GM23338 (cell line): ENCODE measurements around the gene MRPS34. TPM values are rescaled to one million over a fixed set of nuclear protein-coding genes. Genes with fewer than 3 reads are reported as not detected.

Experiments
- ATAC-seq: fragments of 200-7000 bp; cut with Tn5 transposase; 3 replicates; pipeline ENCODE4 v1.9.1; 2020
- DNase-seq: peaks from one replicate; pipeline ENCODE4 v3.0.0-alpha.2; 2015; ENCODE audit warnings: low spot score
- H2AFZ ChIP-seq: fragments of 200-600 bp; sonication (generic); 2 replicates; pipeline ENCODE4 v1.8.0; 2016; ENCODE audit warnings: antibody characterized with exemption, mild to moderate bottlenecking, moderate library complexity
- H3F3A ChIP-seq: fragments of 200-600 bp; sonication (generic); replicated peaks from 2 replicates; pipeline ENCODE4 v1.8.0; 2017; ENCODE audit warnings: antibody characterized with exemption, mixed run types, low read depth
- H3K27ac ChIP-seq: fragments of 200-600 bp; sonication (generic); 2 replicates; pipeline ENCODE4 v1.6.1; 2016; ENCODE audit warnings: low read depth
- H3K27me3 ChIP-seq: fragments of 200-600 bp; sonication (generic); 2 replicates; pipeline ENCODE4 v1.8.0; 2016; ENCODE audit warnings: mild to moderate bottlenecking, mixed run types, moderate library complexity; ENCODE audit not compliant: insufficient read depth
- H3K36me3 ChIP-seq: fragments of 200-600 bp; sonication (generic); 2 replicates; pipeline ENCODE4 v1.8.0; 2016; ENCODE audit warnings: mild to moderate bottlenecking; ENCODE audit not compliant: insufficient read depth
- H3K4me1 ChIP-seq: fragments of 200-600 bp; sonication (generic); 2 replicates; pipeline ENCODE4 v1.8.0; 2016; ENCODE audit warnings: mild to moderate bottlenecking, moderate library complexity; ENCODE audit not compliant: insufficient read depth
- H3K4me2 ChIP-seq: fragments of 200-600 bp; sonication (generic); 2 replicates; pipeline ENCODE4 v1.7.1; 2017; ENCODE audit warnings: mixed run types
- H3K4me3 ChIP-seq: fragments of 200-600 bp; sonication (generic); 2 replicates; pipeline ENCODE4 v1.6.1; 2016; ENCODE audit warnings: mixed run types
- H3K79me2 ChIP-seq: fragments of 200-600 bp; sonication (generic); replicated peaks from 2 replicates; pipeline ENCODE4 v1.8.0; 2017; ENCODE audit warnings: mild to moderate bottlenecking; ENCODE audit not compliant: insufficient read depth
- H3K9me2 ChIP-seq: fragments of 200-600 bp; sonication (generic); 2 replicates; pipeline ENCODE4 v1.8.0; 2017; ENCODE audit not compliant: insufficient read depth
- H4K20me1 ChIP-seq: fragments of 200-600 bp; sonication (generic); replicated peaks from 2 replicates; pipeline ENCODE4 v1.8.0; 2017; ENCODE audit warnings: mild to moderate bottlenecking; ENCODE audit not compliant: insufficient read depth
- H3K27ac Mint-ChIP-seq: 2 replicates; pipeline ENCODE4 v1.8.0; 2020; ENCODE audit warnings: inconsistent platforms, mild to moderate bottlenecking, moderate library complexity, mixed read lengths
- H3K27me3 Mint-ChIP-seq: 3 replicates; pipeline ENCODE4 v1.8.0; 2022; ENCODE audit warnings: low read depth, mild to moderate bottlenecking, moderate library complexity, mixed read lengths, inconsistent platforms; ENCODE audit not compliant: insufficient read depth, poor library complexity
- H3K36me3 Mint-ChIP-seq: 3 replicates; pipeline ENCODE4 v1.8.0; 2021; ENCODE audit warnings: low read depth, mild to moderate bottlenecking, inconsistent platforms, moderate library complexity, mixed read lengths
- H3K4me1 Mint-ChIP-seq: 3 replicates; pipeline ENCODE4 v1.8.0; 2020; ENCODE audit warnings: mild to moderate bottlenecking, inconsistent platforms, mixed read lengths
- H3K4me3 Mint-ChIP-seq: 3 replicates; pipeline ENCODE4 v1.8.0; 2021; ENCODE audit warnings: moderate library complexity, mild to moderate bottlenecking, inconsistent platforms, mixed read lengths
- H3K9me3 Mint-ChIP-seq: 3 replicates; pipeline ENCODE4 v1.8.0; 2020; ENCODE audit warnings: moderate library complexity, mild to moderate bottlenecking, inconsistent platforms, mixed read lengths
- CREB1 ChIP-seq: fragments of 250-450 bp; sonication (Bioruptor Pico); IDR thresholded peaks from 2 replicates; pipeline ENCODE4 v1.5.0; 2020; ENCODE audit warnings: low read depth, mild to moderate bottlenecking, moderate library complexity
- EZH2 ChIP-seq: fragments of 200-600 bp; sonication (generic); IDR thresholded peaks from one replicate; pipeline ENCODE4 v1.8.0; 2017; ENCODE audit warnings: antibody characterized with exemption, mild to moderate bottlenecking, low read depth; ENCODE audit not compliant: unreplicated experiment
- EZH2phosphoT487 ChIP-seq: fragments of 200-600 bp; sonication (generic); IDR thresholded peaks from one replicate; pipeline ENCODE4 v1.8.1; 2018; ENCODE audit warnings: antibody characterized with exemption; ENCODE audit not compliant: unreplicated experiment
- JUNB ChIP-seq: IDR thresholded peaks from one replicate; pipeline ENCODE4 v1.6.1; 2016; ENCODE audit warnings: antibody characterized with exemption; ENCODE audit not compliant: unreplicated experiment
- NANOG ChIP-seq: IDR thresholded peaks from 2 replicates; pipeline ENCODE4 v1.6.1; 2016; ENCODE audit warnings: antibody characterized with exemption, borderline replicate concordance
- POLR2AphosphoS5 ChIP-seq: IDR thresholded peaks from 2 replicates; pipeline ENCODE4 v1.6.1; 2016; ENCODE audit warnings: antibody characterized with exemption, low read depth
- STAT1 ChIP-seq: IDR thresholded peaks from one replicate; pipeline ENCODE4 v1.6.1; 2016; ENCODE audit warnings: antibody characterized with exemption; ENCODE audit not compliant: unreplicated experiment
- ZNF114 ChIP-seq: fragments of 250-450 bp; sonication (Bioruptor Pico); IDR thresholded peaks from 2 replicates; pipeline ENCODE4 v1.5.0; 2020; ENCODE audit warnings: mild to moderate bottlenecking, moderate library complexity
- ZNF331 ChIP-seq: fragments of 250-450 bp; sonication (Bioruptor Pico); IDR thresholded peaks from 2 replicates; pipeline ENCODE4 v1.5.0; 2020; ENCODE audit warnings: low read depth, mild to moderate bottlenecking, moderate library complexity
- polyA plus RNA-seq: library from polyadenylated mRNA; unstranded; fragments of >200 nt; fragmentation: Nextera tagmentation; extraction: Ambion mirVana; gene quantifications from 2 replicates; pipeline ENCODE4 v1.2.1, GENCODE V29; 2016
- total RNA-seq: library from RNA; depleted of rRNA; stranded (reverse); fragments of >200 nt; shearing (Covaris generic); gene quantifications from 2 replicates; pipeline ENCODE4 v1.2.3, GENCODE V29; 2014
- TF ChIP-seq, protein P1 (sequence below): IDR thresholded peaks from one replicate; pipeline ENCODE4 v1.6.1; 2018; ENCODE audit warnings: antibody characterized with exemption; ENCODE audit not compliant: unreplicated experiment
- TF ChIP-seq, protein P2 (sequence below): IDR thresholded peaks from 2 replicates; pipeline ENCODE4 v1.6.1; 2016; ENCODE audit warnings: antibody characterized with exemption
- TF ChIP-seq, protein P3 (sequence below): fragments of 250-450 bp; sonication (Bioruptor Pico); IDR thresholded peaks from 2 replicates; pipeline ENCODE4 v1.5.0; 2020; ENCODE audit warnings: mild to moderate bottlenecking, moderate library complexity

MRPS34 gene
- total and polyA plus RNA-seq, 2 experiments from 2014 or later: 248 to 391 TPM

DNA sequence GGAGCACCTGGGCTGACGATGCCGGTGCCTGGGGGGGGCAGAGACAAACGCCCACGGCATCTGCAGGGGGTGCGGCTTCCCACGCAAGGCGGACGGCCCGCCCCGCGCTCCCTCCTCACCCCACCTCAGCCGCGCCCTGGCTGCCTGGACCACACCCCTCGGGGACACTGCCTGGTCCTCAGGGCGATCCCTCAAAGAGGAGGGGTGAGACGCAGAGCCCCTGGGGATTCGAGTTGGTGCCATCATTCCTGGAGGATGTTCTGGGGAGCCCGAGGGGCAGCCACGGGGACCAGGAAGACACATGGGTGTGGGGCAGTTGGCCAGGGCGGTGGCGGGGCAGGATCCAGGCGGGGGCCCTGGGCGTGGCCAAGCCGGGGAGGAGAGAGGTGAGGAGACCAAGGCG is 16.7 kb upstream of the MRPS34 start (continued):
- no peak for TF ChIP-seq POLR2AphosphoS5
- TF ChIP-seq JUNB: no peak
- TF ChIP-seq, protein P1, sequence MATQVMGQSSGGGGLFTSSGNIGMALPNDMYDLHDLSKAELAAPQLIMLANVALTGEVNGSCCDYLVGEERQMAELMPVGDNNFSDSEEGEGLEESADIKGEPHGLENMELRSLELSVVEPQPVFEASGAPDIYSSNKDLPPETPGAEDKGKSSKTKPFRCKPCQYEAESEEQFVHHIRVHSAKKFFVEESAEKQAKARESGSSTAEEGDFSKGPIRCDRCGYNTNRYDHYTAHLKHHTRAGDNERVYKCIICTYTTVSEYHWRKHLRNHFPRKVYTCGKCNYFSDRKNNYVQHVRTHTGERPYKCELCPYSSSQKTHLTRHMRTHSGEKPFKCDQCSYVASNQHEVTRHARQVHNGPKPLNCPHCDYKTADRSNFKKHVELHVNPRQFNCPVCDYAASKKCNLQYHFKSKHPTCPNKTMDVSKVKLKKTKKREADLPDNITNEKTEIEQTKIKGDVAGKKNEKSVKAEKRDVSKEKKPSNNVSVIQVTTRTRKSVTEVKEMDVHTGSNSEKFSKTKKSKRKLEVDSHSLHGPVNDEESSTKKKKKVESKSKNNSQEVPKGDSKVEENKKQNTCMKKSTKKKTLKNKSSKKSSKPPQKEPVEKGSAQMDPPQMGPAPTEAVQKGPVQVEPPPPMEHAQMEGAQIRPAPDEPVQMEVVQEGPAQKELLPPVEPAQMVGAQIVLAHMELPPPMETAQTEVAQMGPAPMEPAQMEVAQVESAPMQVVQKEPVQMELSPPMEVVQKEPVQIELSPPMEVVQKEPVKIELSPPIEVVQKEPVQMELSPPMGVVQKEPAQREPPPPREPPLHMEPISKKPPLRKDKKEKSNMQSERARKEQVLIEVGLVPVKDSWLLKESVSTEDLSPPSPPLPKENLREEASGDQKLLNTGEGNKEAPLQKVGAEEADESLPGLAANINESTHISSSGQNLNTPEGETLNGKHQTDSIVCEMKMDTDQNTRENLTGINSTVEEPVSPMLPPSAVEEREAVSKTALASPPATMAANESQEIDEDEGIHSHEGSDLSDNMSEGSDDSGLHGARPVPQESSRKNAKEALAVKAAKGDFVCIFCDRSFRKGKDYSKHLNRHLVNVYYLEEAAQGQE: no peak
- TF ChIP-seq EZH2phosphoT487: no peak
- no peak for TF ChIP-seq NANOG
- TF ChIP-seq, protein P2, sequence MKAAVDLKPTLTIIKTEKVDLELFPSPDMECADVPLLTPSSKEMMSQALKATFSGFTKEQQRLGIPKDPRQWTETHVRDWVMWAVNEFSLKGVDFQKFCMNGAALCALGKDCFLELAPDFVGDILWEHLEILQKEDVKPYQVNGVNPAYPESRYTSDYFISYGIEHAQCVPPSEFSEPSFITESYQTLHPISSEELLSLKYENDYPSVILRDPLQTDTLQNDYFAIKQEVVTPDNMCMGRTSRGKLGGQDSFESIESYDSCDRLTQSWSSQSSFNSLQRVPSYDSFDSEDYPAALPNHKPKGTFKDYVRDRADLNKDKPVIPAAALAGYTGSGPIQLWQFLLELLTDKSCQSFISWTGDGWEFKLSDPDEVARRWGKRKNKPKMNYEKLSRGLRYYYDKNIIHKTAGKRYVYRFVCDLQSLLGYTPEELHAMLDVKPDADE: no peak

DNA sequence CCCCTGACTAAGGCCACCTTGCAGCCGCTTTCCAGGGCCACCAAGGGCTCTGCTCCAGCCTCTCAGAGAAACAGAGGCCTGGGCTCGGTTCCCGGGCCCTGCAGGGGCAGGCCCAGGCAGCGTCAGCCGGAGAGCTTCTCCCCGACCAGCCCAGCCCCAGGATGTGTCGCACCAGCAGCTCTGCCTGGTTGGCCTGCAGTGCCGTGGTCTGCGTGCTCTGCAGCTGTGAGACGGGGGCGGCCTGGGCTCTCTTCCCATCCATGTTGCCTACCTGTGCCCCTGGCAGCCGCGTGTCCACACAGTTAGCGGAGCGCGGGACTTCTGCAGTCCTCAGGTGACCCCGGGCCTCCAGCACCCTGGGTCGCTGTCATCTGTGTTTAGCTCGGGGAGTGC is 15.8 kb upstream of the MRPS34 start:
- Histone ChIP-seq H3K4me2 (no peak overlapping the region), H2AFZ (no peak overlapping the region), H4K20me1 (peaks cover 14% of the 10 kb centered on the region), H3F3A (no peaks in the 10 kb centered on the region), H3K79me2 (peaks cover 29% of the 10 kb centered on the region), H3K9me2 (no peaks in the 10 kb centered on the region), H3K27me3 (no peaks in the 10 kb centered on the region), H3K27ac (no peak overlapping the region), H3K4me1 (no peaks in the 10 kb centered on the region), H3K4me3 (no peak overlapping the region), H3K36me3 (no peaks in the 10 kb centered on the region)
- H3K36me3 Mint-ChIP-seq: peaks cover 5% of the 10 kb centered on the region; the same call in 1 of the 3 replicates
- DNase-seq (no peak), ATAC-seq (no peak)
- peaks cover 6% of the 10 kb centered on the region for H3K27me3 Mint-ChIP-seq
- peaks cover 2% of the 10 kb centered on the region; the same call in 1 of the 3 replicates for H3K9me3 Mint-ChIP-seq
- H3K4me3 Mint-ChIP-seq: no peak overlapping the region
- H3K4me1 Mint-ChIP-seq: no peaks in the 10 kb centered on the region
- no peak overlapping the region for H3K27ac Mint-ChIP-seq
- no peak for TF ChIP-seq ZNF331 (CRISPR knock-in tag)
- TF ChIP-seq ZNF114 (CRISPR knock-in tag): no peak
- no peak for TF ChIP-seq CREB1 (CRISPR knock-in tag)
- TF ChIP-seq, protein P3, sequence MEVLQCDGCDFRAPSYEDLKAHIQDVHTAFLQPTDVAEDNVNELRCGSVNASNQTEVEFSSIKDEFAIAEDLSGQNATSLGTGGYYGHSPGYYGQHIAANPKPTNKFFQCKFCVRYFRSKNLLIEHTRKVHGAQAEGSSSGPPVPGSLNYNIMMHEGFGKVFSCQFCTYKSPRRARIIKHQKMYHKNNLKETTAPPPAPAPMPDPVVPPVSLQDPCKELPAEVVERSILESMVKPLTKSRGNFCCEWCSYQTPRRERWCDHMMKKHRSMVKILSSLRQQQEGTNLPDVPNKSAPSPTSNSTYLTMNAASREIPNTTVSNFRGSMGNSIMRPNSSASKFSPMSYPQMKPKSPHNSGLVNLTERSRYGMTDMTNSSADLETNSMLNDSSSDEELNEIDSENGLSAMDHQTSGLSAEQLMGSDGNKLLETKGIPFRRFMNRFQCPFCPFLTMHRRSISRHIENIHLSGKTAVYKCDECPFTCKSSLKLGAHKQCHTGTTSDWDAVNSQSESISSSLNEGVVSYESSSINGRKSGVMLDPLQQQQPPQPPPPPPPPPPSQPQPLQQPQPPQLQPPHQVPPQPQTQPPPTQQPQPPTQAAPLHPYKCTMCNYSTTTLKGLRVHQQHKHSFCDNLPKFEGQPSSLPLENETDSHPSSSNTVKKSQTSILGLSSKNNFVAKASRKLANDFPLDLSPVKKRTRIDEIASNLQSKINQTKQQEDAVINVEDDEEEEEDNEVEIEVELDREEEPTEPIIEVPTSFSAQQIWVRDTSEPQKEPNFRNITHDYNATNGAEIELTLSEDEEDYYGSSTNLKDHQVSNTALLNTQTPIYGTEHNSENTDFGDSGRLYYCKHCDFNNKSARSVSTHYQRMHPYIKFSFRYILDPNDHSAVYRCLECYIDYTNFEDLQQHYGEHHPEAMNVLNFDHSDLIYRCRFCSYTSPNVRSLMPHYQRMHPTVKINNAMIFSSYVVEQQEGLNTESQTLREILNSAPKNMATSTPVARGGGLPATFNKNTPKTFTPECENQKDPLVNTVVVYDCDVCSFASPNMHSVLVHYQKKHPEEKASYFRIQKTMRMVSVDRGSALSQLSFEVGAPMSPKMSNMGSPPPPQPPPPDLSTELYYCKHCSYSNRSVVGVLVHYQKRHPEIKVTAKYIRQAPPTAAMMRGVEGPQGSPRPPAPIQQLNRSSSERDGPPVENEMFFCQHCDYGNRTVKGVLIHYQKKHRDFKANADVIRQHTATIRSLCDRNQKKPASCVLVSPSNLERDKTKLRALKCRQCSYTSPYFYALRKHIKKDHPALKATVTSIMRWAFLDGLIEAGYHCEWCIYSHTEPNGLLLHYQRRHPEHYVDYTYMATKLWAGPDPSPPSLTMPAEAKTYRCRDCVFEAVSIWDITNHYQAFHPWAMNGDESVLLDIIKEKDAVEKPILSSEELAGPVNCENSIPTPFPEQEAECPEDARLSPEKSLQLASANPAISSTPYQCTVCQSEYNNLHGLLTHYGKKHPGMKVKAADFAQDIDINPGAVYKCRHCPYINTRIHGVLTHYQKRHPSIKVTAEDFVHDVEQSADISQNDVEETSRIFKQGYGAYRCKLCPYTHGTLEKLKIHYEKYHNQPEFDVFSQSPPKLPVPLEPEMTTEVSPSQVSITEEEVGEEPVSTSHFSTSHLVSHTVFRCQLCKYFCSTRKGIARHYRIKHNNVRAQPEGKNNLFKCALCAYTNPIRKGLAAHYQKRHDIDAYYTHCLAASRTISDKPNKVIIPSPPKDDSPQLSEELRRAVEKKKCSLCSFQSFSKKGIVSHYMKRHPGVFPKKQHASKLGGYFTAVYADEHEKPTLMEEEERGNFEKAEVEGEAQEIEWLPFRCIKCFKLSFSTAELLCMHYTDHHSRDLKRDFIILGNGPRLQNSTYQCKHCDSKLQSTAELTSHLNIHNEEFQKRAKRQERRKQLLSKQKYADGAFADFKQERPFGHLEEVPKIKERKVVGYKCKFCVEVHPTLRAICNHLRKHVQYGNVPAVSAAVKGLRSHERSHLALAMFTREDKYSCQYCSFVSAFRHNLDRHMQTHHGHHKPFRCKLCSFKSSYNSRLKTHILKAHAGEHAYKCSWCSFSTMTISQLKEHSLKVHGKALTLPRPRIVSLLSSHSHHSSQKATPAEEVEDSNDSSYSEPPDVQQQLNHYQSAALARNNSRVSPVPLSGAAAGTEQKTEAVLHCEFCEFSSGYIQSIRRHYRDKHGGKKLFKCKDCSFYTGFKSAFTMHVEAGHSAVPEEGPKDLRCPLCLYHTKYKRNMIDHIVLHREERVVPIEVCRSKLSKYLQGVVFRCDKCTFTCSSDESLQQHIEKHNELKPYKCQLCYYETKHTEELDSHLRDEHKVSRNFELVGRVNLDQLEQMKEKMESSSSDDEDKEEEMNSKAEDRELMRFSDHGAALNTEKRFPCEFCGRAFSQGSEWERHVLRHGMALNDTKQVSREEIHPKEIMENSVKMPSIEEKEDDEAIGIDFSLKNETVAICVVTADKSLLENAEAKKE (CRISPR knock-in tag): no peak
- TF ChIP-seq JUNB: no peak
- TF ChIP-seq, protein P2: no peak
- TF ChIP-seq EZH2: no peak
- no peak for TF ChIP-seq STAT1
- TF ChIP-seq NANOG: no peak
